BE2C (cell line): Measurements from ENCODE around the gene PLCB4.

ENCODE experiments used
- DNase-seq: peaks from one replicate; pipeline ENCODE4 v3.0.0-alpha.2; 2020
- H3K27me3 ChIP-seq: fragments of 250-450 bp; sonication (Bioruptor Pico); 2 replicates; pipeline ENCODE4 v1.5.1; 2020; ENCODE audit warnings: mild to moderate bottlenecking
- H3K36me3 ChIP-seq: fragments of 250-450 bp; sonication (Bioruptor Pico); 2 replicates; pipeline ENCODE4 v1.5.1; 2020; ENCODE audit warnings: mild to moderate bottlenecking
- H3K4me1 ChIP-seq: fragments of 250-450 bp; sonication (Bioruptor Pico); 2 replicates; pipeline ENCODE4 v1.5.1; 2020
- H3K4me3 ChIP-seq: 2 replicates; pipeline ENCODE4 v1.5.1; 2011; ENCODE audit warnings: low read depth, low read length
- H3K9me3 ChIP-seq: fragments of 250-450 bp; sonication (Bioruptor Pico); 2 replicates; pipeline ENCODE4 v1.5.1; 2020
- TF ChIP-seq, protein P1 (sequence below): IDR thresholded peaks from 2 replicates; pipeline ENCODE4 v1.5.1; 2012; ENCODE audit warnings: mild to moderate bottlenecking, low read depth, low read length

PLCB4 gene

DNA sequence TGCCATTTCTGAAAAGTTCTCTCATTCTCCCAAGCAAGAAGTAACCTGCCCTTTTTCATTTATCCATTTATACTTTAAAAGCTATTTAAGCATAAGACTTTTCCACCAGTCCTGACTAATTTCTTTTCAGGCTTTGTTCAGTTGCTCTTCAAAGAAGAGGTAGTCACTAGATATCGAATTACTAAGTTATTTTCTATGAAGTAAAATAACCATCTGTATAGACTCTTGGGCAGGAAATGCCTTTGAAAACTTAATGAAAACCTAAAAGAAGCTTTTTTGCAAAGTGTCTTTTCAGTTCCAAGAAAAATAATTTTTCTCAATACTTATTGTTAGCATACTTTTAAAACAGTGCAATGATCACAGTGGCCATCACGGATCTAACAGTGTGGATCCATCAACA, 414.2 kb downstream of the PLCB4 start:
- no peak overlapping the region for H3K4me3 ChIP-seq
- TF ChIP-seq, protein P1, sequence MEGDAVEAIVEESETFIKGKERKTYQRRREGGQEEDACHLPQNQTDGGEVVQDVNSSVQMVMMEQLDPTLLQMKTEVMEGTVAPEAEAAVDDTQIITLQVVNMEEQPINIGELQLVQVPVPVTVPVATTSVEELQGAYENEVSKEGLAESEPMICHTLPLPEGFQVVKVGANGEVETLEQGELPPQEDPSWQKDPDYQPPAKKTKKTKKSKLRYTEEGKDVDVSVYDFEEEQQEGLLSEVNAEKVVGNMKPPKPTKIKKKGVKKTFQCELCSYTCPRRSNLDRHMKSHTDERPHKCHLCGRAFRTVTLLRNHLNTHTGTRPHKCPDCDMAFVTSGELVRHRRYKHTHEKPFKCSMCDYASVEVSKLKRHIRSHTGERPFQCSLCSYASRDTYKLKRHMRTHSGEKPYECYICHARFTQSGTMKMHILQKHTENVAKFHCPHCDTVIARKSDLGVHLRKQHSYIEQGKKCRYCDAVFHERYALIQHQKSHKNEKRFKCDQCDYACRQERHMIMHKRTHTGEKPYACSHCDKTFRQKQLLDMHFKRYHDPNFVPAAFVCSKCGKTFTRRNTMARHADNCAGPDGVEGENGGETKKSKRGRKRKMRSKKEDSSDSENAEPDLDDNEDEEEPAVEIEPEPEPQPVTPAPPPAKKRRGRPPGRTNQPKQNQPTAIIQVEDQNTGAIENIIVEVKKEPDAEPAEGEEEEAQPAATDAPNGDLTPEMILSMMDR, result no peak
- H3K4me1 ChIP-seq, result peaks cover 24% of the 10 kb centered on the region
- H3K36me3 ChIP-seq, result no peaks in the 10 kb centered on the region; the same call in 1 of the 2 replicates
- no peaks in the 10 kb centered on the region for H3K27me3 ChIP-seq
- DNase-seq, result no peak
- no peaks in the 10 kb centered on the region for H3K9me3 ChIP-seq

- H3K27me3 ChIP-seq, result no peaks in the 10 kb centered on the region
- no peak for DNase-seq
- H3K9me3 ChIP-seq, result no peaks in the 10 kb centered on the region
- TF ChIP-seq, protein P1, result no peak
- H3K36me3 ChIP-seq, result no peaks in the 10 kb centered on the region
- peaks cover 2% of the 10 kb centered on the region for H3K4me1 ChIP-seq
- H3K4me3 ChIP-seq, result no peak overlapping the region
These were observed 416.9 kb downstream of the PLCB4 start for GRCh38 chr20:9485614-9486340.

- DNase-seq, result no peak
- Histone ChIP-seq H3K9me3 (no peaks in the 10 kb centered on the region), H3K27me3 (no peaks in the 10 kb centered on the region), H3K36me3 (no peaks in the 10 kb centered on the region), H3K4me3 (no peak overlapping the region), H3K4me1 (no peaks in the 10 kb centered on the region; the same call in 1 of the 2 replicates)
- TF ChIP-seq, protein P1, result no peak
These were observed 418.3 kb downstream of the PLCB4 start for GRCh38 chr20:9487231-9487630.

DNA sequence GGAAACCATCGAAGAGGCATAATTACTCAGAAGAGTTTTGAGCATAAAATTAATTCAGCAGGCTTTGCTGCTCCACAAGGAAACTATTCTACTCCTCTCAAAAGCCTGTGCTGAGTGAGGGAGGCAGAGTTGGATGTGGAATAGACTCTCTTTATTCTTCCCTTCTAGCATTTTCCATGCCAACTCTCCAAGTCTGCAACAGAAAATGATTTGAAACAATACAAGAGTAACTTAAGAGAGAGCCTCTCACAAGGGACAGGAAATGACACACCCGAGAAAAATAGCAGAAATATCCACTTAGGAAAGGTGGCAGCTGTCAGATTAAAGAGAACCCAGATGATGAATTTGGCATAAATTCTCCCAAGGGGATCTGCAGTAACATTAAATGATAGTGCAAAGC, 419.2 kb downstream of the PLCB4 start:
- TF ChIP-seq, protein P1, result no peak
- Histone ChIP-seq H3K27me3 (no peaks in the 10 kb centered on the region), H3K4me3 (no peak overlapping the region), H3K36me3 (no peaks in the 10 kb centered on the region), H3K9me3 (no peaks in the 10 kb centered on the region), H3K4me1 (no peaks in the 10 kb centered on the region; the same call in 1 of the 2 replicates)
- no peak for DNase-seq

- TF ChIP-seq, protein P1, result no peak
- no peak overlapping the region for H3K4me3 ChIP-seq
- no peaks in the 10 kb centered on the region; the same call in 1 of the 2 replicates for H3K4me1 ChIP-seq
- no peak for DNase-seq
- no peaks in the 10 kb centered on the region for H3K36me3 ChIP-seq
- H3K27me3 ChIP-seq, result no peaks in the 10 kb centered on the region
- no peaks in the 10 kb centered on the region for H3K9me3 ChIP-seq
These were observed 421.3 kb downstream of the PLCB4 start for GRCh38 chr20:9490161-9490560.

DNA sequence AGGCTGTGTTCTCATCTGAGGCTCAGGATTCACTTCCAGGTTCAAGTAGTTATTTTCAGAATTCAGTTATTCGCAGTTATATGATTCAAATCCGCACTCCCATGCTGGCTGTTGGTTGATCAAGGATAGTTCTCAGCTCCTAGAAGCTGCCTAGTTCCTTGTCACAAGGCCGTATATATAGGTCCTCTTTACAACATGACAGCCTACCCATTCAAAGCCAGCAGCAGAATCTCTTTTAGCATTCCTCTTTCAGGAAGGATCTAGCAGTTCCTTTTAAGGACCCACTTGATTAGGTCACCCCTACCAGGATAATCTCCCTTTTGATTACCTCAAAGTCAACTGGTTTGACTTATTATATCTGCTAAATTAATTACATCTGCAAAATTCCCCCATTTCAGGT, 421.7 kb downstream of the PLCB4 start:
- Histone ChIP-seq H3K4me1 (no peaks in the 10 kb centered on the region; the same call in 1 of the 2 replicates), H3K9me3 (no peaks in the 10 kb centered on the region), H3K27me3 (no peaks in the 10 kb centered on the region), H3K36me3 (no peaks in the 10 kb centered on the region), H3K4me3 (no peak overlapping the region)
- TF ChIP-seq, protein P1, result no peak
- DNase-seq, result no peak
